Liver (tissue), 9 donors: ENCODE measurements around the gene ASMTL. TPM values are rescaled to one million over a fixed set of nuclear protein-coding genes. Genes with fewer than 3 reads are reported as not detected.
"Not testable (repeated sequence)": the region's sequence is repeated elsewhere in the genome, so short reads cannot be mapped to it uniquely, and the experiment has no call there.

Experiments used
- DNase-seq: peaks from one replicate; pipeline ENCODE4 v3.0.0-alpha.2; 2017; ENCODE audit warnings: low spot score
- H3K27ac ChIP-seq, 2 donors: one replicate each; pipeline ENCODE4 v1.7.0; 2013; ENCODE audit warnings: inconsistent platforms in 2 of 2, low read length in 2 of 2, control low read depth in 1 of 2, low read depth in 1 of 2, mild to moderate bottlenecking in 1 of 2
- H3K27me3 ChIP-seq, 4 donors: one replicate each; pipeline versions ENCODE4 v1.6.1 to v1.7.0; 2013; ENCODE audit warnings: low read length in 3 of 4, inconsistent platforms in 1 of 4, mild to moderate bottlenecking in 1 of 4, moderate library complexity in 1 of 4; ENCODE audit not compliant: control insufficient read depth in 4 of 4, insufficient read depth in 4 of 4
- H3K36me3 ChIP-seq, 4 donors: one replicate each; pipeline versions ENCODE4 v1.6.1 to v1.7.0; 2013; ENCODE audit warnings: low read length in 3 of 4, mild to moderate bottlenecking in 3 of 4, low read depth in 1 of 4, moderate library complexity in 1 of 4; ENCODE audit not compliant: control insufficient read depth in 4 of 4, insufficient read depth in 3 of 4
- H3K4me1 ChIP-seq, 4 donors: one replicate each; pipeline versions ENCODE4 v1.6.1 to v1.7.0; 2013; ENCODE audit warnings: low read length in 3 of 4, mild to moderate bottlenecking in 3 of 4, moderate library complexity in 1 of 4; ENCODE audit not compliant: control insufficient read depth in 4 of 4, insufficient read depth in 4 of 4
- H3K4me3 ChIP-seq, 3 donors: one replicate each; pipeline versions ENCODE4 v1.6.1 to v1.7.0; 2013; ENCODE audit warnings: low read length in 3 of 3, control low read depth in 1 of 3, low read depth in 1 of 3, mild to moderate bottlenecking in 1 of 3
- H3K9ac ChIP-seq, 2 donors: one replicate each; pipeline ENCODE4 v1.7.0; 2013; ENCODE audit warnings: low read length in 2 of 2, mild to moderate bottlenecking in 2 of 2, moderate library complexity in 2 of 2, control low read depth in 1 of 2, low read depth in 1 of 2
- H3K9me3 ChIP-seq, 4 donors: one replicate each; pipeline versions ENCODE4 v1.6.1 to v1.7.0; 2013; ENCODE audit warnings: low read length in 3 of 4; ENCODE audit not compliant: control insufficient read depth in 4 of 4
- ATF3 ChIP-seq: IDR thresholded peaks from 2 replicates; pipeline ENCODE4 v1.6.1; 2016; ENCODE audit warnings: antibody characterized with exemption
- FOXA1 ChIP-seq: IDR thresholded peaks from 2 replicates; pipeline ENCODE4 v1.6.1; 2016; ENCODE audit warnings: antibody characterized with exemption
- FOXA2 ChIP-seq: IDR thresholded peaks from 2 replicates; pipeline ENCODE4 v1.6.1; 2016; ENCODE audit warnings: antibody characterized with exemption
- GABPA ChIP-seq, 2 donors: IDR thresholded peaks in 1 of 2; conservative IDR thresholded peaks in 1 of 2; 2 replicates each; pipeline ENCODE4 v1.6.1; 2016; ENCODE audit warnings: antibody characterized with exemption in 2 of 2, mild to moderate bottlenecking in 1 of 2, moderate library complexity in 1 of 2
- HNF4A ChIP-seq, 2 donors: conservative IDR thresholded peaks; 2 replicates each; pipeline ENCODE4 v1.6.1; 2016; ENCODE audit warnings: antibody characterized with exemption in 2 of 2, mild to moderate bottlenecking in 2 of 2
- JUND ChIP-seq, 2 donors: IDR thresholded peaks; 2 replicates each; pipeline ENCODE4 v1.6.1; 2016; ENCODE audit warnings: antibody characterized with exemption in 2 of 2
- RAD21 ChIP-seq, 2 donors: IDR thresholded peaks; 2 replicates each; pipeline ENCODE4 v1.6.1; 2016; ENCODE audit warnings: antibody characterized with exemption in 2 of 2, mild to moderate bottlenecking in 2 of 2
- SP1 ChIP-seq: IDR thresholded peaks from 2 replicates; pipeline ENCODE4 v1.6.1; 2018; ENCODE audit warnings: antibody characterized with exemption, mild to moderate bottlenecking
- YY1 ChIP-seq: IDR thresholded peaks from 2 replicates; pipeline ENCODE4 v1.6.1; 2016; ENCODE audit warnings: antibody characterized with exemption, mild to moderate bottlenecking
- WGBS: extraction: QIAGEN DNeasy Blood & Tissue Kit; methylation state at CpG from one replicate; pipeline ENCODE4 v1.1.7; 2013; 5-methylcytosine and 5-hydroxymethylcytosine counted together
- polyA plus RNA-seq, 2 donors: library from polyadenylated mRNA; stranded (reverse) in 1 of 2; unstranded in 1 of 2; fragments of 200-250 nt in 1 of 2; fragments of >200 nt in 1 of 2; fragmentation: Nextera tagmentation in 1 of 2; extraction: Ambion mirVana in 1 of 2; gene quantifications; one replicate each; pipeline versions ENCODE4 v1.2.1 to v1.2.3, GENCODE V29; 2013 to 2015
- total RNA-seq, 2 donors: library from RNA; depleted of rRNA; stranded (reverse); fragments of >200 nt; gene quantifications; one replicate each; pipeline ENCODE4 v1.2.3, GENCODE V29; 2014
- TF ChIP-seq, protein P1 (sequence below): IDR thresholded peaks from 2 replicates; pipeline ENCODE4 v1.6.1; 2016; ENCODE audit warnings: antibody characterized with exemption, mild to moderate bottlenecking
- donor health status: healthy.
- donor health status: healthy.
- donor health status: healthy.
- donor health status: healthy.
- donor health status: healthy.

ASMTL gene
- total and polyA plus RNA-seq, 4 donors, result 10.3 to 18.9 (median 11.6) TPM

DNA sequence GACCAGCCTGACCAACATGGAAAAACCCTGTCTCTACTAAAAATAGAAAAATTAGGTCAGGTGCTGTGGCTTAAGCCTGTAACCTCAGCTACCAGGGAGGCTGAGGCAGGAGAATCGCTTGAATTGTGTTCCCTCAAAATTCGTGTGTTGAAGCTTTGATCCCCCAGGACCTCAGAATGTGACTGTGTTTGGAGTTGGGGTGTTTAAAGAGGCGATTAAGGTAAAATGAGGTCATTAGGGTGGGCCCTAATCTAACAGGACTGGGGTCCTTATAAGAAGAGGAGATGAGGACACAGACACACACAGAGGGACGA, 84.4 kb downstream of the ASMTL start:
- 88% methylated on average over 4 of the region's 4 CpGs for WGBS

DNA sequence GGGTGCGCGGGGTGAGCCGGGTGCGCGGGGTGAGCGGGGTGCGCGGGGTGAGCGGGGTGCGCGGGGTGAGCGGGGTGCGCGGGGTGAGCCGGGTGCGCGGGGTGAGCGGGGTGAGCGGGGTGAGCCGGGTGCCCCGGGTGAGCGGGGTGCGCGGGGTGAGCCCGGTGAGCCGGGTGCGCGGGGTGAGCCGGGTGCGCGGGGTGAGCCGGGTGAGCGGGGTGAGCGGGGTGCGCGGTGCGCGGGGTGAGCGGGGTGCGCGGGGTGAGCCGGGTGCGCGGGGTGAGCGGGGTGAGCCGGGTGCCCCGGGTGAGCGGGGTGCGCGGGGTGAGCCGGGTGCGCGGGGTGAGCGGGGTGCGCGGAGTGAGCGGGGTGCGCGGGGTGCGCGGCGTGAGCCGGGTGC, 86.3 kb downstream of the ASMTL start:
- not testable (repeated sequence) for DNase-seq
- WGBS, result 96% methylated on average over 62 of the region's 63 CpGs

More for the DNA sequence above, 84.4 kb downstream of the ASMTL start:
- DNase-seq, result no peak
- Histone ChIP-seq H3K4me3 (no peak overlapping the region), H3K4me1 (no peaks in the 10 kb centered on the region), H3K9me3 (no peaks in the 10 kb centered on the region), H3K27me3 (no peaks in the 10 kb centered on the region), H3K36me3 (no peaks in the 10 kb centered on the region), H3K9ac (no peak overlapping the region), H3K27ac (no peak overlapping the region)
- TF ChIP-seq, protein P1, sequence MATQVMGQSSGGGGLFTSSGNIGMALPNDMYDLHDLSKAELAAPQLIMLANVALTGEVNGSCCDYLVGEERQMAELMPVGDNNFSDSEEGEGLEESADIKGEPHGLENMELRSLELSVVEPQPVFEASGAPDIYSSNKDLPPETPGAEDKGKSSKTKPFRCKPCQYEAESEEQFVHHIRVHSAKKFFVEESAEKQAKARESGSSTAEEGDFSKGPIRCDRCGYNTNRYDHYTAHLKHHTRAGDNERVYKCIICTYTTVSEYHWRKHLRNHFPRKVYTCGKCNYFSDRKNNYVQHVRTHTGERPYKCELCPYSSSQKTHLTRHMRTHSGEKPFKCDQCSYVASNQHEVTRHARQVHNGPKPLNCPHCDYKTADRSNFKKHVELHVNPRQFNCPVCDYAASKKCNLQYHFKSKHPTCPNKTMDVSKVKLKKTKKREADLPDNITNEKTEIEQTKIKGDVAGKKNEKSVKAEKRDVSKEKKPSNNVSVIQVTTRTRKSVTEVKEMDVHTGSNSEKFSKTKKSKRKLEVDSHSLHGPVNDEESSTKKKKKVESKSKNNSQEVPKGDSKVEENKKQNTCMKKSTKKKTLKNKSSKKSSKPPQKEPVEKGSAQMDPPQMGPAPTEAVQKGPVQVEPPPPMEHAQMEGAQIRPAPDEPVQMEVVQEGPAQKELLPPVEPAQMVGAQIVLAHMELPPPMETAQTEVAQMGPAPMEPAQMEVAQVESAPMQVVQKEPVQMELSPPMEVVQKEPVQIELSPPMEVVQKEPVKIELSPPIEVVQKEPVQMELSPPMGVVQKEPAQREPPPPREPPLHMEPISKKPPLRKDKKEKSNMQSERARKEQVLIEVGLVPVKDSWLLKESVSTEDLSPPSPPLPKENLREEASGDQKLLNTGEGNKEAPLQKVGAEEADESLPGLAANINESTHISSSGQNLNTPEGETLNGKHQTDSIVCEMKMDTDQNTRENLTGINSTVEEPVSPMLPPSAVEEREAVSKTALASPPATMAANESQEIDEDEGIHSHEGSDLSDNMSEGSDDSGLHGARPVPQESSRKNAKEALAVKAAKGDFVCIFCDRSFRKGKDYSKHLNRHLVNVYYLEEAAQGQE, result no peak
- TF ChIP-seq YY1 (no peak), FOXA1 (no peak), HNF4A (conservative IDR thresholded peaks at IDR 0.05) (no peak), RAD21 (IDR thresholded peaks at IDR 0.05) (no peak), ATF3 (no peak), FOXA2 (no peak), SP1 (no peak)

DNA sequence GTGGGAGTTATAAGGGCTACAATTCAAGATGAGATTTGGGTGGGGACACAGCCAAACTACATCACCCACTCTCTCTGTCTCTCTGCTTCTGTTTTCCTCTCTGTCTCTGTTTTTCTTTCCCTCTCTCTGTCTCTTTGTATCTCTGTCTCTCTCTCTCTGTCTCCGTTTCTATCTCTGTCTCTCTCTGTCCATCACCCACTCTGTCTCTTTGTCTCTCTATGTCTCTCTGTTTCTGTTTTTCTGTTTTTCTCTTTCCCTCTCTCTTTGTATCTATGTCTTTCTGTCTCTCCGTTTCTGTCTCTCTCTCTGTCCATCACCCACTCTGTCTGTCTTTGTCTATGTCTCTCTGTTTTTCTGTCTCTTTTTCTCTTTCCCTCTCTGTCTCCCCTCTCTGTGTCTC, 90.8 kb downstream of the ASMTL start:
- 94% methylated on average over 2 of the region's 2 CpGs for WGBS
- H3K36me3 ChIP-seq, result peaks cover 0 to 13% (median 7%) of the 10 kb centered on the region in 4 donors
- H3K9ac ChIP-seq, result no peak overlapping the region
- H3K27me3 ChIP-seq, result no peaks in the 10 kb centered on the region
- H3K9me3 ChIP-seq, result peaks cover 0 to 3% (median 2%) of the 10 kb centered on the region in 4 donors
- H3K27ac ChIP-seq, result no peak overlapping the region
- TF ChIP-seq RAD21 (IDR thresholded peaks at IDR 0.05), result no peak
- TF ChIP-seq FOXA2, result no peak
- no peak for TF ChIP-seq GABPA (IDR thresholded peaks at IDR 0.05 in 1 of 2, conservative IDR thresholded peaks at IDR 0.05 in 1 of 2)
- no peak overlapping the region for H3K4me3 ChIP-seq
- no peaks in the 10 kb centered on the region for H3K4me1 ChIP-seq
- DNase-seq, result no peak

More for the DNA sequence above, 86.3 kb downstream of the ASMTL start:
- H3K36me3 ChIP-seq, H3K4me3 ChIP-seq, H3K27me3 ChIP-seq, H3K9ac ChIP-seq, H3K4me1 ChIP-seq, H3K27ac ChIP-seq, H3K9me3 ChIP-seq: not testable (repeated sequence)

DNA sequence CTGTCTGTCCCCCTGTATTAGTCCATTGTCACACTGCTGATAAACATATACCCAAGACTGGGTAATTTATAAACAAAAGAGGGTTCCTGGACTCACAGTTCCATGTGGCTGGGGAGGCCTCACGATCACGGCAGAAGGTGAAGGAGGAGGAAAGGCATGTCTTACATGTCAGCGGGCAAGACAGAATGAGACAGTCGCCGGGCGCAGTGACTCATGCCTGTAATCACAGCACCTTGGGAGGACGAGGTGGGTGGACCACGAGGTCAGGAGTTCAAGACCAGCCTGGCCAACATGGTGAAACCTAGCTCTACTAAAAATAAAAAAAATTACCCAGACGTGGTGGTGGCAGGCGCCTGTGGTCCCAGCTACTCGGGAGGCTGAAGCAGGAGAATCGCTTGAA, 91.4 kb downstream of the ASMTL start:
- H3K27ac ChIP-seq, result no peak overlapping the region
- TF ChIP-seq JUND (IDR thresholded peaks at IDR 0.05), result no peak
- WGBS, result 91% methylated on average over 12 of the region's 12 CpGs

More for the DNA sequence above, 91.4 kb downstream of the ASMTL start:
- no peak overlapping the region for H3K4me3 ChIP-seq
- H3K36me3 ChIP-seq, result peaks cover 0 to 13% (median 7%) of the 10 kb centered on the region in 4 donors
- H3K9me3 ChIP-seq, result peaks cover 0 to 3% (median 2%) of the 10 kb centered on the region in 4 donors
- no peaks in the 10 kb centered on the region for H3K4me1 ChIP-seq
- no peaks in the 10 kb centered on the region for H3K27me3 ChIP-seq
- DNase-seq, result no peak
- H3K9ac ChIP-seq, result no peak overlapping the region
